ENCODE data around the gene CMTM1.
"Not testable (repeated sequence)": the region's sequence is repeated elsewhere in the genome, so short reads cannot be mapped to it uniquely, and the experiment has no call there.

CMTM1 gene

GRCh38 chr16:66614161-66614802, 48.0 kb downstream of the CMTM1 start:
- no peak for DNase-seq (ENCODE audit: low read depth in 2 of 2)

DNA sequence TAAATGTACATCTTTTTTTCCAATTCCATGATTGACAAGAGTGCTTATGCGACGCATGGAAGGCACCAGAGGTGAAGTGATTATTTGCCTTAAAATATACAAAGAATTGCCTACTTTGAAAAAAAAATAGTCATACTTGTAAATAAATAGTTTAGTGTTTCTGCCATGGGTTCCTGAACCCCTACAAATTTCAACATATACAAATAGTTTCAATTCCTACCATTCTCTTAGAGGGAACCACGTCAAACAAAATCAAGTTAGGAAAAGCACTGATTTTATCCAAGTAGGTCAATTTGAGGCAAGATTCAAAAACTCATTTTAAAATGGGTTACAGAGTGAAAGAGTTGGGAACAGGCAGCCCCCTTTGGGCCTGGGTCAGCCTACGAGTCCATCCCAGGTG, 49.9 kb downstream of the CMTM1 start:
- no peak for DNase-seq (ENCODE audit: low read depth in 2 of 2)

DNA sequence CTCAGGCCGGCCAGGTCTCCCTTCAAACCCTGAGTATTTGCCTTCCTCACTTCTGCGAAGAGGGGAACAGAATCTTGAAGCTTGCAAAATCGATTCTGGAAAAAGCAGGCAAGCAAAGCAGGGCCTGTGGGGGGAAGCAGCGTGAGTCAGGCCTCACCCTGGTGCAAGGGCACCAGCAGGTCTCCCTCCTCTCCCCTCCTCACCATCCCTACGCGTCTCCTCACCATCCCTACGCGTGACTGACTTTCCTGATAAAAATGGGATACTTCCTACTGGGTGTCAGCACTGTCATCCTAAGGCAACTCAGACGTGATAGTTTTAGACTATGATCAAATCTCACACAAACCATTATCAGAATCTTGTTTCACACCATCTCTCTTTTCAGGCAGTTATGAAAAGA, 50.4 kb downstream of the CMTM1 start:
- DNase-seq (ENCODE audit: low read depth in 2 of 2), result no peak

- DNase-seq (ENCODE audit: low read depth in 2 of 2), result no peak
Observed at GRCh38 chr16:66617010-66617434, 50.8 kb downstream of the CMTM1 start.

- no peak for DNase-seq (ENCODE audit: low read depth in 2 of 2)
Observed at GRCh38 chr16:66617728-66618127, 51.5 kb downstream of the CMTM1 start.

- no peak for DNase-seq (ENCODE audit: low read depth in 2 of 2)
Observed at GRCh38 chr16:66618588-66619375, 52.5 kb downstream of the CMTM1 start.

GRCh38 chr16:66619534-66620428, 53.5 kb downstream of the CMTM1 start:
- DNase-seq (ENCODE audit: low read depth in 2 of 2), result no peak

- DNase-seq (ENCODE audit: low read depth in 2 of 2), result no peak
Observed at GRCh38 chr16:66620429-66620795, 54.2 kb downstream of the CMTM1 start.

DNA sequence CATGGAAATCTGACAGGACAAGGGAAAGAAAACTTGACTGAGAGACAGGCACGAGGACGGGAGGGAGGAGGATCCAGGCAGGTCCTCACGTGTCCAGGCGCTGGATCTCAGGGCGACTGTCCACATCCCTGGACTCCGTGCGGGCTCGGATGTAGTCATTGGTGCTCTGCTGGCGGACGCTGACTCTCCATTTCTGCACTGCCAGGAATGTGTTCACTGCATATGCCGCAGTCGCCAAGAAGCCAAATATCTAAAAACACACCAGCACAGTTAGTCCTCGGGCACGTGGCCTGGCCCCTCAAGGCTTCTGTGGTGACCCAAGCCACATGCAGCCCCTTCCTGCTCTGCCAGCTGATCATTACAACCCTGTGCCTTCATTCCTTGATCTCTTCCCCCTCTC, 55.7 kb downstream of the CMTM1 start:
- no peak for DNase-seq (ENCODE audit: low read depth in 2 of 2)

- DNase-seq (ENCODE audit: low read depth in 2 of 2), result no peak
Observed at GRCh38 chr16:66622863-66623262, 56.6 kb downstream of the CMTM1 start.

- no peak for DNase-seq (ENCODE audit: low read depth in 2 of 2)
Observed at GRCh38 chr16:66623755-66624154, 57.5 kb downstream of the CMTM1 start.

DNA sequence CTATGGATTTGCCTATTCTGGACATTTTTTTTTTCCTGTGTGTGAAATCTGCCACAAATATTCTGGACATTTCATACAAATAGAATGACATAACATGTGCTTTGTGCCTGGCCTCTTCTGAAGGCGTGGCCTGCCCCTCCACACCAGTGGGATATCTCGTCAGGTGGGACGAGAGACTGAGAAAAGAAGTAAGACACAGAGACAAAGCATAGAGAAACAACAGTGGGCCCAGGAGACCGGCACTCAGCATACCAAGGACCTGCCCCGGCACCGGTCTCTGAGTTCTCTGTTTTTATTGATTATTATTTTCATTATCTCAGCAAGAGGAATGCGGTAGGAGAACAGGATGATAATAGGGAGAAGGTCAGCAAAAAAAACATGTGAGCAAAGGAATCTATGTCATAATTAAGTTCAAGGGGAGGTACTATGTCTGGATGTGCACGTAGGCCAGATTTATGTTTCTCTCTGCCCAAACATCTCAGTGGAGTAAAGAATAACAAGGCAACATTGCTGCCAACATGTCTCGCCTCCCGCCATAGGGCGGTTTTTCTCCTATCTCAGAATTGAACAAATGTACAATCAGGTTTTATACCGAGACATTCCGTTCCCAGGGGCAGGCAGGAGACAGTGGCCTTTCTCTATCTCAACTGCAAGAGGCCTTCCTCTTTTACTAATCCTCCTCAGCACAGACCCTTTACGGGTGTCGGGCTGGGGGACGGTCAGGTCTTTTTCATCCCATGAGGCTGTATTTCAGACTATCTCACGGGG, 61.6 kb downstream of the CMTM1 start:
- not testable (repeated sequence) for DNase-seq (ENCODE audit: low read depth in 2 of 2)
